Fibroblast of skin of right biceps (primary cell): Measurements from ENCODE around the gene NFIB.

Experiments
- DNase-seq: peaks from one replicate; pipeline ENCODE4 v3.0.0-alpha.2; 2013

Gene NFIB

GRCh38 chr9:14272927-14273528 lies 40.9 kb downstream of the NFIB start:
- no peak for DNase-seq

GRCh38 chr9:14271093-14271673 lies 42.8 kb downstream of the NFIB start:
- DNase-seq: peak; percentile 90

GRCh38 chr9:14270358-14271092 lies 43.4 kb downstream of the NFIB start:
- DNase-seq: peak; percentile 82

GRCh38 chr9:14269916-14270315 lies 44.0 kb downstream of the NFIB start:
- no peak for DNase-seq

GRCh38 chr9:14263707-14264483 lies 50.0 kb downstream of the NFIB start:
- DNase-seq: no peak

- DNase-seq: no peak
Observed at GRCh38 chr9:14262827-14263226, 51.1 kb downstream of the NFIB start.

GRCh38 chr9:14261616-14262015 lies 52.3 kb downstream of the NFIB start:
- no peak for DNase-seq

GRCh38 chr9:14260101-14260500 lies 53.8 kb downstream of the NFIB start:
- DNase-seq: peak; percentile 24

- DNase-seq: peak; percentile 80
Observed at GRCh38 chr9:14258660-14259239, 55.2 kb downstream of the NFIB start.

- DNase-seq: no peak
Observed at GRCh38 chr9:14258156-14258555, 55.8 kb downstream of the NFIB start.

GRCh38 chr9:14256588-14256987 lies 57.4 kb downstream of the NFIB start:
- DNase-seq: no peak

GRCh38 chr9:14251154-14252071 lies 62.5 kb downstream of the NFIB start:
- peak; percentile 82 for DNase-seq

GRCh38 chr9:14250794-14251153 lies 63.2 kb downstream of the NFIB start:
- DNase-seq: peak; percentile 53

GRCh38 chr9:14249527-14249926 lies 64.4 kb downstream of the NFIB start:
- DNase-seq: no peak

- DNase-seq: no peak
Observed at GRCh38 chr9:14248149-14248548, 65.8 kb downstream of the NFIB start.

- no peak for DNase-seq
Observed at GRCh38 chr9:14247577-14247976, 66.4 kb downstream of the NFIB start.

- DNase-seq: peak; percentile 27
Observed at GRCh38 chr9:14246951-14247350, 67.0 kb downstream of the NFIB start.

GRCh38 chr9:14245901-14246525 lies 67.9 kb downstream of the NFIB start:
- DNase-seq: peak; percentile 82

GRCh38 chr9:14243514-14244042 lies 70.4 kb downstream of the NFIB start:
- peak; percentile 22 for DNase-seq

GRCh38 chr9:14242150-14242805 lies 71.7 kb downstream of the NFIB start:
- DNase-seq: no peak

- no peak for DNase-seq
Observed at GRCh38 chr9:14240537-14240936, 73.4 kb downstream of the NFIB start.
